ENCODE results near the gene ARNT2.
"Not testable (repeated sequence)": the region's sequence is repeated elsewhere in the genome, so short reads cannot be mapped to it uniquely, and the experiment has no call there.

Gene ARNT2

DNA sequence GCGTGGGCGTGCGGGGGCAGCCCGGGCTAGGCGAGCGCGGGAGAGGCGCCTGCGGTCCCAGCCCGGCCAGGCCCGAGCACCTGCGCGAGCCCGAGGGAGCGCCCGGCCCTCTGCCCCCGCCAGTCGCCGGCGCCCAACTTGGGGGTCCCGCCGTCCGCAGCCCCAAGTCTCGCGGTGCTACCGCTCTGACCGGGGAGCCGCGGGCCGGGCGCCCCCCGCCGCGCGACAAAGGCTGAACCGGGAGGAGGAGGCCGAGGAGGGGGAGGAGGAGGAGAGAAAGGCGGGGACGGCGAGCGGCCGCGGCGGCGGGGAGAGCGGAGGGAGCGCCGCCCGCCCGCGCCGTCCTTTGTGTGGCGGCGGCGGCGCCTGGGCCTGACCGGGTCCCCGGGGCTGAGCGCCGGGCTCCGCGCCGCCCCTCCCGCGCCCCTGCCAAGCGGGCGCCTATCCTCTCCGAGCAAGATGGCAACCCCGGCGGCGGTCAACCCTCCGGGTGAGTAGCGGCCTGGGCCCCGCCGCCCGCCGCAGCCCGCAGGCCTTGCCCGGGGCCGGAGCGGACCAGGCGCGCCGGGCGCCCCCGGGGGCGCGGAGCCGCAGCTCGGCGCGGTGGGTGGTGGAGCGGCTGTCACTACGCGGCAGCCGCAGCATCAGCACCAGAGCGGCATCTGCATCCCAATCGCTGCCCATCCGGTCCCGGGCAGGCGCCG is at the start of gene ARNT2:
Gene ARNT2 (plus strand): TSS at position 326 of the 704 bp plus-strand sequence. CDS start 134 bp downstream, at position 460.
- DNase-seq (ENCODE audit: low read depth): no peak

DNA sequence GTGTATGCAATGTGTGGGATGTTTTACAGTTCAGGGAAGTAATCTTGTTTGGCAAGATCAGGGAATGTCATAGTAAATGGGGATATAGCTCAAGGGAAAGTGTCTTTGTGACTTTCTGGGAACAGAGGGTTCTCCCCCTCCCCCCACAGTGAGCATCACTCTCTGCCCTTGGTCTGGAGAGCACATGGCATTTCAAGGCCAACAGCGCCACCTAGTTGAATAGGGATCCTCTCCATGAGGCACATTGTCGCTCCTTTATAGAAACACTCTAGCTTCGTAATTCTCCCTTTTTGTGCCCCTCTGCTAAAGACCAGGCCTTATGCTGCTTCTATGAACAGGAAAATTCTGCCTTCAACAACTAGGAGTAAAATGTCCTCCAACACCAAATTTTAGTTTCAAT is 37.1 kb upstream of the ARNT2 start:
- DNase-seq (ENCODE audit: low read depth): no peak

DNA sequence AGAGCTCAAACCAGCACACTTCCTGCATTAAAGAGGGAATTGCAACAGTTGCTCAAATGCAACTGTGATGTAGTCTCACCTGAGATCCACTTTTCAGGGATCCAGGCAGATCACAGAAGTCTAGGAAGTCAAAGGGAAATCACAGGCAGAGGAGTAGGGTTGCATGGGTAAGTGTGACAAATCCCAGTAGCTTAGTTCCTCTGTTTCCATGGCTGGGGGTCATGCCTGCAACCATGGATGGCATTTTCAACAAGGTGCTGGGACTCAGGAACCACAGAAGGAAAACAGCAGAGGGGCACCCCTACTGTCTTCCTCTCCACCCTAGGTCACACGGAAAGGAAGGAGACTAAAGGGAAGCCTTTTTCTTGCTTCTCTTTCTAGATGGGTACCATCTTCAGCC is 36.5 kb upstream of the ARNT2 start:
- no peak for DNase-seq (ENCODE audit: low read depth)

DNA sequence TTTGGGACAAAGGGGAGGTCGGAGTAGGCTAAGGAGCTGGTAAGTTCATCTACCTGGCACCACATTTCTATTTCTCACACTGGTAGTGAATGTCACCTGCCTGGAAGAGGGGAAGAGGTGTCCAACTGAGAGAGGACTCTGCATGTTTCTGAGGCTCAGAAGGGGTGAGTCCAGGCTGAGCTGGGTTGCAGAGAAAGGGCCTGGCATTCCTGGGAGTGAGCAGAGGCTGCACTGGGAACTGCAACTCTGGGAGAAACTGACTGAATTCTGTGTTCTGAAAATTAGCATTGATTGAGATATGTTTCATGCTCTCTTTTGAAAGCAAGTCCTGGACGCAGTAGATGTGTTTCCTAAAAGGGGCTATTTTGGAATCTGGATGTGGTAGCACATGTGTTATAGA is 32.3 kb upstream of the ARNT2 start:
- DNase-seq (ENCODE audit: low read depth): no peak

DNA sequence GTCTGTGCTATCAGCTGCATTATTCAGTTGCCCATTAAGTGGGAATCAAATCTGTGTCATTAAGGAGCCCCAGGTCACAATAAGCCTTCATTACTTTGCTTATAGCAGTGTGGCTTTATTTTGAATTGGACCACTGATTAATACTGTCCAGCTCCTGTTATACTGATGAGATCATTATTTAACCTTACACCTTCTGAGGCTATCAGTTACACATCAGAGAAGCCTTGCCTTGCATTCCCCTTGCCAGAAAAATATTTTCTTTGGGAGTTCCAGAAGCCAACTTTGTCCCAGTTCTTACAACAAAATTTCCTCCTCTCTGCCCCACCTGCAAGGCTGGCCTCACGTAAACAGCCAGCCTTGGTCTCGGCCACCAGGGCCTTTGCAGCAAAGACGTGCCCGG is 29.7 kb upstream of the ARNT2 start:
- DNase-seq (ENCODE audit: low read depth): no peak

DNA sequence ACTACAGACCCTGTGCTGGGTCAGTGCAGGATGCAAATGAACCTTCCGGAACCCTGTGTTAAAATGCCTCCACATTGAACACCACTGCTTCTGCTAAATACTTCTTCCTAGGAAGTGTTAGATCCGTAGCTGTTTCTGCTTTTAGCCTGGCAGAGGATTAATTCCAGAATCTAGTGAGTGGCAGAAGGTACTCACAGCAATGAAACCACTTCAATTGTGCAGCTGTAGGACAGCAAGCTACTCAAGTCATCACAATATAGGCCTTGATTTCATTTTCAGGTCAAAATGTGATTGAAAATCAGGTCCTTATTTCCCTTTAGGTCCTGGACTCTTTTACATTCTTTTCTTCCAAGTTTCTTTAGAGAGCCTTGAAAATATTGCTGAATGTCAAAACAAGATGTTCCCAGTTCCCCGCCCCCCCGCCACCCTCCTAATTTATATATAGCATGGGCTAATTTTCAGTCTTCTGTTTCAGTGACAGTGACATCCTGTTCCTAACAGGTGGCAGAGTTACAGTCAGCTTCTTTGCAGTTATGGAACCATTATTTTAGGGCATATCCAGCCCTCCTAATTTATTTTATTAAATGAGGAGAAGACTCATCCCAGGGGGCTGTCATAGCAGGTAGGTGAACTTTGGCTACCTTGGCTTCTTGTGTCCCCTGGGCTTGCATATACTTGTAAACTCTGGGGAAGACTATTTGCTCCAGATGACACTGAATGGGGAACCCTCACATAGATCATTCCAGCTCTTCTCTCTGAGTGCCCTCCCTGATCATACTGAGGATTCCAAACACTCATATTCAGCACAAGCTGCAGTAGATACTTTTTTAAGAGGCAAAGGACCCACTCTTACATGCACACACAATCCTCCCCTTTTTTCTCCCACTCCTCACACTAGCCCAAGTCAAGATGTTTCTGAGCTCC is 28.0 kb upstream of the ARNT2 start:
- no peak for DNase-seq (ENCODE audit: low read depth)

DNA sequence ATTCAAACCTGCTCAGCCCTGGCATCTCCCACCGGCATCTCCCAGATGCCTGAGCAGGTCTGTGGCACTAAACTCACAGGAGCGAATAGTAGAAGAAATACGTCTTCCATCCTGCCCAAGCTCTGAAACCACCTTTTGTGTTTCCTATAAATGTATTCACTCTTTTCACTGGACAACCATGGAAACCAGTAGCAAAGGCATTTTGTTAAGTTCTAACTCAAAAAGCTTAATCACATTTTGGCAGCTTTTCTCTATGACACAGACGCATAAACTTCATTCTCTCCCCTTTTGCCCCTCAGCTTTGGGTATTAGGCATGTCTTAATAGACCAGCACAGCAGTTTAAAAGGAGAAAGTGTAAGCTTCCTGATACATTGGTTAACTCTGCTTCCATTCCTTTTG is 24.5 kb upstream of the ARNT2 start:
- no peak for DNase-seq (ENCODE audit: low read depth)

DNA sequence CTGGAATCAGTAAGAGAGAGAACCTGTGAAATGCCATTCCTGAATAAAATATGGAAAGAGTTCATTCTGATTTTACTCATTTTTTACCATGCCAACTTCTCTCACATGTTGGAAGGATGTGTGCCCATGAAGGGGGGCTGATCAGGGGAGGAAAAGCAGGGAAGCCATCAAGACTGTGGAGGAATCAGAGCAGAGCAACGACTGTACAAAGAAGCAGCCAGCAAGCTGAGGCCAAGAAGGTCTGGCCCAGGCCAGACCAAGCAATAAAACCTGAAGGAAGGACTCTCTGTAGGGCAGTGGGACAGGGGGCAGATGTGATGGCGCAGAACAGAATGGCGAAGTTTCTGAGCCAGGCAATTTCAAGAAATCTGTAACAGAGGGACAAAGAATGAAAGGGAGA is 24.0 kb upstream of the ARNT2 start:
- DNase-seq (ENCODE audit: low read depth): no peak

DNA sequence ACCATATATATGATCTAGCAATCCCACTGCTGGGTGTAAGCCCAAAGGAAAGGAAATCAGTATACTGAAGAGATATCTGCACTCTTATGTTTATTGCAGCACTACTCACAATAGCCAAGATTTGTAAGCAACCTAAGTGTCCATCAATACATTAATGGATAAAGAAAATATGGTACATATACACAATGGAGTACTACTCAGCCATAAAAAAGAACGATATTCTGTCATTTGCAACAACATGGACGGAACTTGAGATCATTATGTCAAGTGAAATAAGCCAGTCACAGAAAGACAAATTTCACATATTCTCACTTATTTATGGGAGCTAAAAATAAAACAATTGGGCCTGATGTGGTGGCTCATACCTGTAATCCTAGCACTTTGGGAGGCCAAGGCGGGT is 21.9 kb upstream of the ARNT2 start:
- DNase-seq (ENCODE audit: low read depth): no peak

DNA sequence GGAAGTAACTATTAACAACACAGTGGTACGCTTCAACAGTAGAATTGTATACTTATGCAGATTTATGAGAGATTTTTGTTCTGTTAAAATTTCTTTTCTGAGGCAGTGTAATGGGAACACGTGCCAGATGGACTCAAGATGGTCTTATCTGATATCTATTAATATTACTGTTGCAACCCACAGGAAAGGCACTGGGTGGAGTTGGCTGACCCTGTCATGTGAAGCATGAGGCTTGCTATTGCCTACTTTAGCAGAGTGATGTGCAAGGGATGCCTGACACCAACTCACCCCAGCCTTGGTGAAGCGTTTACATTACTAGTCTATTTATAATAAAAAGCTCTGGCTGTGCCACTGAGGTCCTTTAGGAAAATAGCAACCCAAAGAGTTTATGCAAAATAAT is 19.8 kb upstream of the ARNT2 start:
- no peak for DNase-seq (ENCODE audit: low read depth)

DNA sequence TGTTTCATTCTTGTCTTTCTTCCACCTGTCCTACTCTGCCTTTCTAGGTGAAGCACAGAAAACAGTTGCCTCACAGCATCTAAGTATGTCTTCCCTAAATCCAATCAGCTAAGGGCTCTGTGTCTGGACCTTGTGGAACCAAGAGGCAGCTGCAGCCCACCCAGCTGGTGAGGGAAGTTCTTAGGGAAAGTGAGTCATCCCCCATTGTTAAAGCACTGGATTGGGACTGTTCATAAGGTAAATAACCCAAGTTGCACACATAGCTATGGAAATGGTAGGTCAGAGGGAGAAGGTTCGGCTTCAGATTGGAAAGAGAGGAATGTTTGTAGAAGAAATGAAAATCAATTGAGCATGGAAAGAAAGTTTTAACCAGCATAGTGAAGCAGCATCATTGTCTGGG is 18.0 kb upstream of the ARNT2 start:
- DNase-seq (ENCODE audit: low read depth): no peak

DNA sequence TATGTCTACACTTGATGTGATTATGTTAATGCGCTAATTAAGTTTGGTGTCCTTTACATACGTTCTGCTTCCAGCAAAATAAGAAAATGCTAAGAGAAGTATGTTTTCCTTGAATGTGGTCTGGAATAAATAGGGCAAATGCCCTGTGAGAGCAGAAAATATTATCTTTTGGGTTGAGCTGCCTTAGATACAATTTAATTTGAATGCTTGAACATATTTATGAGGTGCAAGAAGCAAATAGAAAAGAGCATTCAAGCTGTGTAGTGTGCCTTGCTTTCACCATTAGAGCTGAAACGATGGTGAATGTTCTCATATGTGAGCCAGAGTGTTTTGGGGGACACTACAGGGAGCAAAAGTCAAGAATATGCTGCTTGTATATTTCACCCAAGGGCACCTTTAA is 15.9 kb upstream of the ARNT2 start:
- no peak for DNase-seq (ENCODE audit: low read depth)

DNA sequence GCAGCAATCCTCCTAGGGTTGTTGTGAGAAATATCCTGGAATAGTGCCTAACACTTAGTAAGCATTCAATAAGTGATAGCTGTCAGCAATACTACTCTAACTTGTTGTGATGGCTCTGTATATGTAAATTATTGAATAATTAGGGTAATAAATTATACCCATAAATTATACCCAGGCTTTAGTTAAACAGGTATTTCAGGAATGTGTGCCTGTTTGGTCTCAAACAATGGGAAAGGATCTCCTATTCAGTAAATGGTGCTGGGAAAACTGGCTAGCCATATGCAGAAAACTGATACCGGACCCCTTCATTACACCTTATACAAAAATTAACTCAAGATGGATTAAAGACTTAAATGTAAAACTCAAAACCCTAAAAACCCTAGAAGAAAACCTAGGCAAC is 14.8 kb upstream of the ARNT2 start:
- DNase-seq (ENCODE audit: low read depth): no peak

DNA sequence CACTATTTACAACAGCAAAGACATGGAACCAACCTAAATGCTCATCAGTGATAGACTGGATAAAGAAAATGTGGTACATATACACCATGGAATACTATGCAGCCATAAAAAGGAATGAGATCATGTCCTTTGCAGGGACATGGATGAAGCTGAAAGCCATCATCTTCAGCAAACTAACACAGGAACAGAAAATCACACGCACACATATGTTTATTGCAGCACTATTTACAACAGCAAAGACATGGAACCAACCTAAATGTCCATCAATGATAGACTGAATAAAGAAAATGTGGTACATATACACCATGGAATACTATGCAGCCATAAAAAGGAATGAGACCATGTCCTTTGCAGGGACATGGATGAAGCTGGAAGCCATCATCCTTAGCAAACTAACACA is 13.2 kb upstream of the ARNT2 start:
- not testable (repeated sequence) for DNase-seq (ENCODE audit: low read depth)

DNA sequence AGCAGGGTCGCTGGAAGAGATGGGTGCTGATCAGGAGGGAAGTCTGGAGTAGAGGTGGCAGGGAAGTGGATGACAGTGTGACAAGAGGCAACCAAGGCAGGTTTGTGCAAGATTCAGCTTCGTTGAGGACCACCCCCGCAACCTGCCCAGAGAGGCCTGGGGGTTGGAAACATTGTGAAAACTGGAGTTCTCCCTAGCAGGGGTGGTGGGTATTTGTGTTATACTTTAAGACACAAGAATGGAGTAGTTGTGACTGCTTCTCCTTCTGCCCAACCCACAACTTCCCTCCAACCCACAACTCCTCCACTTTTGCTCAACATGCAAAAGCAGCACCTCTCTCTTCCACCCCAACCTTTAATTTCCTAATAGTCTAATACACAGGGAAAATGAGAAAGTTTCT is 8.6 kb upstream of the ARNT2 start:
- no peak for DNase-seq (ENCODE audit: low read depth)

DNA sequence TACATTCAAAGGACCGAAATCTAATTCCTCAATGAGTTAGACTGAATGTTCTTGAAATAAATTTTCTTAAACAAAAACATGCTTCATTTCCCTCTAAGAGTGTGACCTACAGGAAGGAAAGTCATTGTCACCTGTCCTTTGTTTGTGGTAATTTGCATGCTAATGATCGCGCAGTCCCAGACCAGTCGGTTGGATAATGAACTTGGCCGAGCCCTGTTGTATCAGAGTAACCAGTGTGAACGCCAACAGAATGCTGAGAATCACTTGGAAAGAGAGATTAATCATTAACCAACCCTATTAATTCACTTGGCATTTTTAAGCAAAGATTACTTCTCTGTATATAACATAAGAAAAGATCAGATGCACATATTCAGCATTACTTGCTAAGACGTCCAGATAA is 8.1 kb upstream of the ARNT2 start:
- no peak for DNase-seq (ENCODE audit: low read depth)

DNA sequence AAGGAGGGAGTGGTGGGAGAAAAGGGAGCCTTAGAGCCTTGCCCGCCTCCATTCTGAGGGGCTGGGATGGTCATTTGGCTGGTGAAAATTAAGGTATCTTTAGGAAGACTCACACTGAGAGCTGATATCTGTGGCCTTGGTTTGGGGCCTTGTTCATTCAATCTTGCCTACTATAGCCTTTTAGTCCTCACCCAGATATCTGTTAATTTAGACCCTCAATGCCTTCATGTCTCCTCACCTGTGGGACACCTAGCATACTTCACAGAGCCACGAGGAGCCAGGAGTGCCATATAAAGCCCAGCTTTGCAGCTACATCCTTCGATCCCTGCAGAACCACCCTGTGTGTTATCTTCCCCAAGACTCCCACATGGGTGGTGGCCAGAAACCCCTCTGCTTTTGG is 4.7 kb upstream of the ARNT2 start:
- DNase-seq (ENCODE audit: low read depth): no peak

DNA sequence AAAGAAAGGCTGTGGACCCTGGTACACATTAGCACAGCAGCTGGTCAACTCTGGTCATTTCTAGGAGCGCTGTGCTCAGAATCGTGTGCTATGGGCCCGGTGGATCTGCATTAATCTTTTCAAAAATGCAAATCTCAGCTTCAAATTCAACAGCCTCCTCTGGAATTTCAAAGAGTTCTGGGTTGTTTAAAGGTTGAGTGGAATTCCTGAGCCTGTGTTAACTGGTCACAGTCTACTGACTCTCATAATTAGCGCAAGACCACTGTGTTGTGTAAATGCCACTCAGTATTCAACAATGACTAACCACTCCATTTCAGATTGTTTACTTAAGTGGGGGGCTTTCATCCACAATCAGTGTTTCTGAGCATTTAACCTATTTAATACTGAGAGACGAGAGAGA is 2.7 kb upstream of the ARNT2 start:
- no peak for DNase-seq (ENCODE audit: low read depth)

DNA sequence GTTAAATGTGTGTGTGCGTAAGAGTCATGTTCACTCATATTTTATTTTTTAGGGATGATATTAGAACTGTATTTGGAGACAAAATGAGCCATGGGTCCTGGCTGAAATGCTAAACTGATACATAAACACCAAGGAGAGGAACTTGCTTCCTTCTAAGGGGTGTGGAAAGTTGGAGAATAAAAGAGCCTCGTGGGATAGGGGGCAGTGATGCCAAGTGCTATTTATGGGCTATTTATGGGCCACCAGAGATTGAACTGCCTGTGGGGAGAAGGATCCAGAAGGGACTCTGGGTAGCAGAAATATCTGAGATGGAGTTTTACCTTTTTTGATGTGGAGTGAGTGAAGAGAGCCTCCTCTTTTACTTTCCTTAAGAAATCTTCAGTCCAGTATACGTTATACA is 1.8 kb upstream of the ARNT2 start:
- no peak for DNase-seq (ENCODE audit: low read depth)

DNA sequence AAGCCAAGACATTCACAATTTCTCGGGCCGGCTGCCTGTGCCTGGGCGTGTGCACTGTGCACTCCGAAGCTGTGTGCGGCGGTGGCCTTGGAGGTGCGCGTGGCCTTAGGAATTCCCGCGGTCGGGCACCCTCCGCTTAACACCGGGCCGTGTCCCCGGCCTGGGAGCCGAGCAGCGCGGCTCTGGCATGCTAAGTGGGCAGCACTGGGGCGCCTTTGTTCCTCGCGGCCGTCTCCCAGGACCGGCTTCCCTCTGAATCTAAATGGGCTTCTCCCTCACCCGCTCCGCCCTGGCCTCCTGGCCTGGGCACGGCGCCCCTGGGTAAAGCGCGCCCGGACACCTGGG is 498 bp upstream of the ARNT2 start:
- DNase-seq (ENCODE audit: low read depth): no peak

DNA sequence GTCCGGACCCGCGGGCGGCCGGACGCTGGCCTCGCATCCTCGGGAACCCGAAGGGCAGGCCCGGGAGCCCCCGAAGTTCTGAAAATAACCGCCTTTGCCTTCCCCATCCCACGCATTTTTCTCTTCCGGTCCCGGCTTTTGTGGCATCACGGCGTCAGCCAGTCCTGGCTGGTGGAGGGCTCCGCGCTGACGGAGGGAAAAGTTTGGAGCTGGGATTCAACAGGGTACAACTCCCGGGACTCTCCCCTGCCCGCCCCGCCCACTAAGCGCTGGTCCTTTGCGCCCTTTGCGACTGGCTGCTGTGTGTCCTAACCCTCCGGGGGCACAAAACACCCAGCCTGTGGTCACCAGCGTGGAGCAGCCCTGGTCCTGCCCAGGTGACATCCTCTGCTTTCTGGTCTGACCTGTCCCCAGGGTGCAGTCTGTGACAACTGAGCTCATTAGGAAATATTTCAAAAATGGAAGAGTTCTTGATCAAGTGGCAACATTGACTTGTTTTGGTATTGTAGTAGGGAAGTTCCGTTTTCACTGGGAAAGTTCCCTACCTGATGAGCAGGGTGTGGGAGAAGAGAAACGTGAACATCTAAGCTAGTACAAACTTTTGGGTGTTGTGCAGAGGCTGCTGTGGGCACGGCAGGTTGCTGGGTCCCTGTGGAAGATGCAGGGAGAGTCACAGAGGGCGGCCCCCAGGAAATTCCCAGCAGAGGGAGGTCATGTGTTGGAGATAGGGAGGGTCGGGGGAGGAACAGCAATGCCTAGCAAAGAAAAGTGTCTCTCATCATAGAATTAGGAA is 775 bp downstream of the ARNT2 start:
- no peak for DNase-seq (ENCODE audit: low read depth)

DNA sequence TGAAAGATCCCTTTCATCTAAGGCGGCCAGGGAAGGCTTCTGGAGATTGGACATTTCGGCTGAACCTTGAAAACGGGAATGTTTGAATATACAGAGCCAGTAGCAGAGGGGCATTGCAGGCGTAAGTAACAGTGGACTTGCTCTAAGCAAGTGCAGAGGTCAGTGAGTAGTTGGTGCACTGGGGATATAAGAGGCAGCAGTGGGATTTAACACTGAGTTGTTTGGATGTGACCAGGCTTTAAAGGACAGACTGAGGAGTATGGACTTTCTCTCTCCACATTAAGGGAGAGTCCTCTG is 1.3 kb downstream of the ARNT2 start:
- DNase-seq (ENCODE audit: low read depth): no peak

DNA sequence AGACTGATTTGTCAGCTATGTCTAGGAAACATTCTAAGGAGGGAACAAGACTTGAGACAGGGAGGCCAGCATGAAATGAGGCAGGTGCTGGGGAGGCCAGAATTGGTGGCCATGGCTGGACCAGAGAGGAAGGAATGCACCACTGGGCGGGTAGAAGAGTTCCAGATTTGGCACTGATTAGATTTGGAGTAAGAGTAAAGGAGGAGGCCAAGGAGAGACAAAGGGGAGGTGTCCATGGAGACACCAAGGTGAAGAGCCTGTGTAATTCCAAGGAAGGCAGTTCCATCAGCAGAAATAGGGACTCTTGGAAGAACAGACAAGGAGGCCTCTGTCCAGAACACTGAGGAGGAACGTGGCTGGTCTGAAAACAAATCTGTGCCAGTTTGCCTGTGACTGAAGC is 1.8 kb downstream of the ARNT2 start:
- no peak for DNase-seq (ENCODE audit: low read depth)
